ENCODE results near the gene TBCD.

The TBCD gene

GRCh38 chr17:82887255-82888164 is 135.6 kb downstream of the TBCD start:
- CTCF ChIA-PET = no interaction called here
- Histone ChIP-seq H3K4me3 (ENCODE audit: low read depth, low read length) (no peak overlapping the region), H3K4me1 (ENCODE audit: control insufficient read depth, insufficient read depth, low read length) (no peaks in the 10 kb centered on the region), H3K27ac (ENCODE audit: extremely low read depth, low read depth, low read length) (no peak overlapping the region), H3K9me3 (ENCODE audit: control insufficient read depth, insufficient read depth, low read depth, low read length) (no peaks in the 10 kb centered on the region), H3K36me3 (ENCODE audit: control insufficient read depth in 2 of 2, insufficient read depth in 1 of 2, low read length in 2 of 2) (peaks cover 0 to 21% of the 10 kb centered on the region in 2 experiments; a peak in 1 of 3 replicates)
- POLR2A ChIA-PET = no interaction called here
- TF ChIP-seq CTCF (tag by site-specific recombination; IDR thresholded peaks at IDR 0.05) (no peak), ZNF274 (IDR thresholded peaks at IDR 0.05; ENCODE audit: low read length) (no peak), ZNF274 (tag by site-specific recombination; IDR thresholded peaks at IDR 0.05; ENCODE audit: borderline replicate concordance) (no peak), HOXC10 (CRISPR knock-in tag; IDR thresholded peaks at IDR 0.05) (no peak), TRIM28 (IDR thresholded peaks at IDR 0.05; ENCODE audit: borderline replicate concordance, low read length) (no peak), ZNF677 (tag by site-specific recombination; IDR thresholded peaks at IDR 0.05) (no peak), ZNF670 (tag by site-specific recombination; IDR thresholded peaks at IDR 0.05; ENCODE audit: low read depth) (no peak), ZNF830 (tag by site-specific recombination; IDR thresholded peaks at IDR 0.05; ENCODE audit: low read depth) (no peak), ZNF704 (tag by site-specific recombination; IDR thresholded peaks at IDR 0.05) (no peak), ZNF324 (tag by site-specific recombination; IDR thresholded peaks at IDR 0.05) (no peak)

GRCh38 chr17:82888583-82889495 is 137.0 kb downstream of the TBCD start:
- Histone ChIP-seq H3K4me1 (ENCODE audit: control insufficient read depth, insufficient read depth, low read length) (no peaks in the 10 kb centered on the region), H3K36me3 (ENCODE audit: control insufficient read depth in 2 of 2, insufficient read depth in 1 of 2, low read length in 2 of 2) (peaks cover 0 to 21% of the 10 kb centered on the region in 2 experiments; a peak in 1 of 3 replicates), H3K4me3 (ENCODE audit: low read depth, low read length) (no peak overlapping the region), H3K27ac (ENCODE audit: extremely low read depth, low read depth, low read length) (no peak overlapping the region), H3K9me3 (ENCODE audit: control insufficient read depth, insufficient read depth, low read depth, low read length) (no peaks in the 10 kb centered on the region)
- ChIA-PET POLR2A (no interaction called here), CTCF (interaction anchor here (1.0 kb wide), 1 partner anchor 25 kb away, joined by 3 read pairs; no protein-coding TSS in a partner anchor)
- TF ChIP-seq ZNF596 (tag by site-specific recombination; IDR thresholded peaks at IDR 0.05) (no peak), GLIS2 (tag by site-specific recombination; IDR thresholded peaks at IDR 0.05) (0 out of 2 replicates have a peak, but pooled peaks have one; percentile 23), ZIC2 (tag by site-specific recombination; IDR thresholded peaks at IDR 0.05) (peak; percentile 33), GLIS1 (tag by site-specific recombination; IDR thresholded peaks at IDR 0.05) (peak; percentile 75), ZNF692 (tag by site-specific recombination; IDR thresholded peaks at IDR 0.05) (no peak)

Data from HEK293 (cell line).